IMR-90 (cell line): ENCODE measurements around the gene MET. TPM values are rescaled to one million over a fixed set of nuclear protein-coding genes. Genes with fewer than 3 reads are reported as not detected.

ENCODE experiments used
- ATAC-seq: fragments of 200-7000 bp; cut with Tn5 transposase; 2 replicates; pipeline ENCODE4 v1.9.1; 2020; ENCODE audit warnings: low read depth, mild to moderate bottlenecking, moderate library complexity
- BruUV-seq: library from RNA; stranded (reverse); fragments of 400-500 nt; replicated peaks from 2 replicates; lab custom pipeline; 2021; lab: Mats Ljungman, UMichigan
- CTCF ChIA-PET: fragments of 300-600 bp; formaldehyde crosslinking; extraction: SDS; loops from one replicate; lab custom pipeline; 2021; ENCODE audit warnings: antibody characterized with exemption; lab: Yijun Ruan, JAX
- POLR2A ChIA-PET: fragments of 300-600 bp; sonication (Branson Sonifier 250); formaldehyde crosslinking; loops from one replicate; lab custom pipeline; 2022; ENCODE audit warnings: antibody characterized with exemption; ENCODE audit not compliant: unreplicated experiment; lab: Charles Lee
- DNase-seq: peaks from one replicate; pipeline ENCODE4 v3.0.0; 2013
- H2AFZ ChIP-seq: replicated peaks from 2 replicates; pipeline ENCODE3; 2013; ENCODE audit warnings: low read length, mild to moderate bottlenecking; ENCODE audit not compliant: poor library complexity
- H2AK5ac ChIP-seq: 2 replicates; pipeline ENCODE4 v1.6.1; 2013; ENCODE audit warnings: low read depth, low read length, inconsistent platforms
- H2AK9ac ChIP-seq: replicated peaks from 2 replicates; pipeline ENCODE3; 2013; ENCODE audit warnings: mild to moderate bottlenecking, low read depth, low read length, moderate library complexity; ENCODE audit not compliant: poor library complexity
- H2BK120ac ChIP-seq: 2 replicates; pipeline ENCODE4 v1.6.1; 2013; ENCODE audit warnings: low read depth, low read length, inconsistent platforms
- H2BK15ac ChIP-seq: 3 replicates; pipeline ENCODE4 v1.6.1; 2013; ENCODE audit warnings: low read depth, low read length, inconsistent platforms
- H2BK20ac ChIP-seq: 2 replicates; pipeline ENCODE4 v1.6.1; 2013; ENCODE audit warnings: low read depth, mild to moderate bottlenecking, inconsistent platforms, low read length, moderate library complexity
- H2BK5ac ChIP-seq: 2 replicates; pipeline ENCODE4 v1.6.1; 2013; ENCODE audit warnings: mild to moderate bottlenecking, low read depth, low read length, inconsistent platforms; ENCODE audit not compliant: poor library complexity, severe bottlenecking
- H3K14ac ChIP-seq: replicated peaks from 2 replicates; pipeline ENCODE4 v1.6.1; 2013; ENCODE audit warnings: low read depth, low read length, inconsistent platforms
- H3K18ac ChIP-seq: 2 replicates; pipeline ENCODE4 v1.6.1; 2013; ENCODE audit warnings: low read depth, low read length, control low read depth
- H3K23ac ChIP-seq: 2 replicates; pipeline ENCODE4 v1.6.1; 2013; ENCODE audit warnings: low read depth, low read length, inconsistent platforms
- H3K27ac ChIP-seq: 2 replicates; pipeline ENCODE4 v1.5.1; 2013; ENCODE audit warnings: mild to moderate bottlenecking, control low read depth, low read length; ENCODE audit not compliant: insufficient read depth
- H3K27me3 ChIP-seq: 2 replicates; pipeline ENCODE4 v1.6.1; 2013; ENCODE audit warnings: low read length; ENCODE audit not compliant: control insufficient read depth, insufficient read depth
- H3K36me3 ChIP-seq: 2 replicates; pipeline ENCODE4 v1.6.1; 2013; ENCODE audit warnings: low read length, mixed read lengths; ENCODE audit not compliant: control insufficient read depth, insufficient read depth
- H3K4ac ChIP-seq: 2 replicates; pipeline ENCODE4 v1.6.1; 2013; ENCODE audit warnings: low read depth, low read length, inconsistent platforms
- H3K4me1 ChIP-seq: 2 replicates; pipeline ENCODE4 v1.6.1; 2013; ENCODE audit warnings: low read length, mixed read lengths; ENCODE audit not compliant: control insufficient read depth, insufficient read depth
- H3K4me2 ChIP-seq: 2 replicates; pipeline ENCODE4 v1.6.1; 2013; ENCODE audit warnings: low read depth, mild to moderate bottlenecking, control low read depth, low read length, moderate library complexity
- H3K4me3 ChIP-seq: 2 replicates; pipeline ENCODE4 v1.5.1; 2013; ENCODE audit warnings: low read depth, mild to moderate bottlenecking, control low read depth, low read length, moderate library complexity; ENCODE audit not compliant: insufficient read depth
- H3K56ac ChIP-seq: 2 replicates; pipeline ENCODE4 v1.6.1; 2013; ENCODE audit warnings: low read length, inconsistent platforms; ENCODE audit not compliant: insufficient read depth; ENCODE audit errors: extremely low read depth
- H3K79me1 ChIP-seq, 2 experiments: 2 replicates each; pipeline ENCODE4 v1.6.1; 2013; ENCODE audit warnings: low read length in 2 of 2, inconsistent platforms in 1 of 2, low read depth in 1 of 2
- H3K9ac ChIP-seq: 2 replicates; pipeline ENCODE4 v1.6.1; 2013; ENCODE audit warnings: low read depth, low read length, control low read depth
- H3K9me1 ChIP-seq: 2 replicates; pipeline ENCODE4 v1.6.1; 2013; ENCODE audit warnings: low read length, inconsistent platforms; ENCODE audit not compliant: insufficient read depth
- H3K9me3 ChIP-seq: 2 replicates; pipeline ENCODE4 v1.6.1; 2013; ENCODE audit warnings: low read length; ENCODE audit not compliant: control insufficient read depth, insufficient read depth
- H4K20me1 ChIP-seq: 2 replicates; pipeline ENCODE4 v1.6.1; 2013; ENCODE audit warnings: low read length, inconsistent platforms; ENCODE audit not compliant: insufficient read depth
- H4K5ac ChIP-seq: 2 replicates; pipeline ENCODE4 v1.6.1; 2013; ENCODE audit warnings: mild to moderate bottlenecking, low read depth, low read length, control low read depth
- H4K8ac ChIP-seq, 2 experiments: 2 replicates each; pipeline ENCODE4 v1.6.1; 2013; ENCODE audit warnings: low read depth in 2 of 2, low read length in 2 of 2, control low read depth in 1 of 2, inconsistent platforms in 1 of 2
- H4K91ac ChIP-seq: 2 replicates; pipeline ENCODE4 v1.6.1; 2013; ENCODE audit warnings: low read depth, low read length, inconsistent platforms; ENCODE audit not compliant: insufficient read depth
- BHLHE40 ChIP-seq: fragments of 150-350 bp; IDR thresholded peaks from 2 replicates; pipeline ENCODE4 v1.6.1; 2016; ENCODE audit warnings: mild to moderate bottlenecking, low read depth, low read length
- CEBPB ChIP-seq: IDR thresholded peaks from 2 replicates; pipeline ENCODE4 v1.6.1; 2012; ENCODE audit warnings: low read depth, low read length, improper control_type of control experiment
- FOS ChIP-seq: fragments of 150-350 bp; IDR thresholded peaks from 2 replicates; pipeline ENCODE4 v1.6.1; 2016; ENCODE audit warnings: low read depth, low read length
- MAFK ChIP-seq: IDR thresholded peaks from 2 replicates; pipeline ENCODE4 v1.6.1; 2012; ENCODE audit warnings: low read depth, low read length, improper control_type of control experiment
- MAZ ChIP-seq: IDR thresholded peaks from 2 replicates; pipeline ENCODE4 v1.6.1; 2012; ENCODE audit warnings: low read depth, mild to moderate bottlenecking, low read length, improper control_type of control experiment, moderate library complexity, borderline replicate concordance
- NFE2L2 ChIP-seq: fragments of 150-350 bp; IDR thresholded peaks from 2 replicates; pipeline ENCODE4 v1.6.1; 2016; ENCODE audit warnings: low read depth, mild to moderate bottlenecking, low read length
- RAD21 ChIP-seq: IDR thresholded peaks from 2 replicates; pipeline ENCODE4 v1.6.1; 2012; ENCODE audit warnings: low read length, improper control_type of control experiment
- RFX5 ChIP-seq: IDR thresholded peaks from 2 replicates; pipeline ENCODE4 v1.8.0; 2012; ENCODE audit warnings: low read depth, mild to moderate bottlenecking, low read length, moderate library complexity
- SMC3 ChIP-seq: fragments of 150-350 bp; IDR thresholded peaks from 2 replicates; pipeline ENCODE4 v1.6.1; 2016; ENCODE audit warnings: low read depth, mild to moderate bottlenecking, antibody characterized with exemption, low read length, moderate library complexity
- WGBS, 2 experiments: methylation state at CpG; one replicate each; pipeline versions ENCODE4 v1.1.5 to v1.1.7; 2013; ENCODE audit warnings: missing lambda C conversion rate in 2 of 2; ENCODE audit not compliant: insufficient read length in 1 of 2; ENCODE audit errors: extremely low coverage in 2 of 2; 5-methylcytosine and 5-hydroxymethylcytosine counted together
- dilution Hi-C: fragments of 300-500 bp; cut with HindIII; formaldehyde crosslinking; loops from one replicate; pipeline ENCODE4 v1.14.3; 2018; ENCODE audit warnings: low sequenced_read_pairs; ENCODE audit not compliant: unreplicated experiment
- in situ Hi-C: fragments of 300-500 bp; cut with MboI; formaldehyde crosslinking; loops from 3 replicates; pipeline ENCODE4 v1.14.3; 2019; ENCODE audit warnings: low sequenced_read_pairs, inconsistent platforms, mixed read lengths
- intact Hi-C: fragments of 100-400 bp; cut with micrococcal nuclease; formaldehyde crosslinking; loops from 2 replicates; pipeline ENCODE4 v1.10.0; 2022
- polyA plus RNA-seq, 3 experiments: library from polyadenylated mRNA; depleted of rRNA; stranded (reverse); fragments of >200 nt; gene quantifications; 2 replicates each; pipeline ENCODE4 v1.2.3, GENCODE V29; 2012; ENCODE audit warnings: low replicate concordance in 1 of 3
- total RNA-seq: library from RNA; depleted of rRNA; stranded (reverse); fragments of >200 nt; gene quantifications from 2 replicates; pipeline ENCODE4 v1.2.3, GENCODE V29; 2012
- TF ChIP-seq, protein P1 (sequence below): fragments of 150-350 bp; IDR thresholded peaks from 2 replicates; pipeline ENCODE4 v1.6.1; 2016; ENCODE audit warnings: low read depth, mild to moderate bottlenecking, low read length, moderate library complexity, borderline replicate concordance
- TF ChIP-seq, protein P2 (sequence below): conservative IDR thresholded peaks from 2 replicates; pipeline ENCODE4 v1.5.1; 2012; ENCODE audit warnings: mild to moderate bottlenecking, low read depth, low read length, improper control_type of control experiment

The MET gene
- total and polyA plus RNA-seq, 2 of the 4 experiments (the other 2 are of a cell fraction): 15.0 to 84.6 TPM

DNA sequence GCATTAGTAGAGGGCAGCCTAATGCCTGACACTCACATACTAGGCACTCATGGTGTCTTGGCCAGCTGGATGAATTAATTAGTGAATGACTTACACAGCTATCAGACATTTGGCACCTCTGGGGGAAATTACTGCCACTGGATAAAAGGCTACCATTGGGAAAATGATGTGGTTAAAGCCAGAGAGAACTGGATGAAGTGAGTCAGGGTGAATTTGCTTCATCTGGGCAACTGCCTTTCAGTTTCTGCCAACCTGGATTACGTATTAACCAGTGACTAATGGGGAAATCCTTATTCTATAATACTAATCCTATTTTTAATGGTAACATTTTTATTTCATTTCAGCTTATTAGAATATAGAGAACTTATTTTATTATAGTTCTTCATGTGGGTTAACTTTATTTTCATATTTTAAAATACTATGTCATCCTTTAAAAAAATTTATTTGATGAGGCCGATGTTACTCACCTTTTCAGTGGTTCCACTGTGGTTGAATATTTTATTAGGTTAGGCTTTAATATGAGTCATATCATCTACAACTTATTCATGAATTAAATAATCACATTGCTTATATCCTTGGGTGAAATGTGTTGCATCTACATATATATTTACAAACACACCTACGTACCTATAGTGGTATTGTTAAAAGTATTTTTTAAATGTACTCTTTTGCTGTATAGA is 104.8 kb downstream of the MET start:
- Histone ChIP-seq H2BK15ac (0 out of 3 replicates have a peak overlapping the region, but pooled peaks have one; percentile 6), H3K9me1 (peaks cover 19% of the 10 kb centered on the region), H4K20me1 (no peaks in the 10 kb centered on the region), H3K4ac (peak overlapping the region; percentile 64; the same call in 1 of the 2 replicates), H4K5ac (peak overlapping the region; percentile 71), H3K79me1 (peaks cover 5 to 7% of the 10 kb centered on the region in 2 experiments; a peak in 2 of 4 replicates), H3K4me2 (no peak overlapping the region; the same call in 1 of the 2 replicates), H3K9me3 (peaks cover 4% of the 10 kb centered on the region; the same call in 1 of the 2 replicates), H3K27ac (no peak overlapping the region), H2BK5ac (peak overlapping the region; percentile 77), H3K4me1 (peaks cover 29% of the 10 kb centered on the region), H3K14ac (peak overlapping the region; percentile 57; the same call in 1 of the 2 replicates), H3K4me3 (no peak overlapping the region), H2BK120ac (peak overlapping the region; percentile 63; the same call in 1 of the 2 replicates), H4K8ac (peak overlapping the region in 1 of 2 experiments; percentile 26; a peak in 1 of 4 replicates), H3K56ac (no peak overlapping the region), H2BK20ac (peak overlapping the region; percentile 64; the same call in 1 of the 2 replicates), H4K91ac (peak overlapping the region; percentile 26; the same call in 1 of the 2 replicates), H2AK5ac (no peak overlapping the region), H3K18ac (peak overlapping the region; percentile 82), H3K27me3 (no peaks in the 10 kb centered on the region), H3K9ac (no peak overlapping the region), H2AFZ (no peak overlapping the region), H3K36me3 (peaks cover 3% of the 10 kb centered on the region; the same call in 1 of the 2 replicates), H2AK9ac (no peak overlapping the region), H3K23ac (no peak overlapping the region)
- intact Hi-C loops (loop anchor here (5.0 kb wide), 1 partner anchor 39 kb away; no protein-coding TSS in a partner anchor), dilution Hi-C loops (no loop called here), in situ Hi-C loops (no loop called here)
- WGBS, 2 experiments: no CpG with 5 or more reads among the region's 3 CpGs
- peak; percentile 85 for DNase-seq
- ATAC-seq: no peak; the same call in 1 of the 2 replicates
- ChIA-PET CTCF (interaction anchor here (0.5 to 1.4 kb wide), 2 partner anchors 45 to 1377 kb away, joined by 3 read pairs; no protein-coding TSS in a partner anchor), POLR2A (no interaction called here)
- TF ChIP-seq FOS (0 out of 2 replicates have a peak, but pooled peaks have one; percentile 8), CEBPB (peak; percentile 81), NFE2L2 (no peak), BHLHE40 (peak; percentile 6; the same call in 1 of the 2 replicates), MAFK (no peak), MAZ (no peak), RFX5 (no peak), SMC3 (no peak), RAD21 (no peak)
- TF ChIP-seq, protein P1, sequence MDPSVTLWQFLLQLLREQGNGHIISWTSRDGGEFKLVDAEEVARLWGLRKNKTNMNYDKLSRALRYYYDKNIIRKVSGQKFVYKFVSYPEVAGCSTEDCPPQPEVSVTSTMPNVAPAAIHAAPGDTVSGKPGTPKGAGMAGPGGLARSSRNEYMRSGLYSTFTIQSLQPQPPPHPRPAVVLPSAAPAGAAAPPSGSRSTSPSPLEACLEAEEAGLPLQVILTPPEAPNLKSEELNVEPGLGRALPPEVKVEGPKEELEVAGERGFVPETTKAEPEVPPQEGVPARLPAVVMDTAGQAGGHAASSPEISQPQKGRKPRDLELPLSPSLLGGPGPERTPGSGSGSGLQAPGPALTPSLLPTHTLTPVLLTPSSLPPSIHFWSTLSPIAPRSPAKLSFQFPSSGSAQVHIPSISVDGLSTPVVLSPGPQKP: no peak
- TF ChIP-seq, protein P2, sequence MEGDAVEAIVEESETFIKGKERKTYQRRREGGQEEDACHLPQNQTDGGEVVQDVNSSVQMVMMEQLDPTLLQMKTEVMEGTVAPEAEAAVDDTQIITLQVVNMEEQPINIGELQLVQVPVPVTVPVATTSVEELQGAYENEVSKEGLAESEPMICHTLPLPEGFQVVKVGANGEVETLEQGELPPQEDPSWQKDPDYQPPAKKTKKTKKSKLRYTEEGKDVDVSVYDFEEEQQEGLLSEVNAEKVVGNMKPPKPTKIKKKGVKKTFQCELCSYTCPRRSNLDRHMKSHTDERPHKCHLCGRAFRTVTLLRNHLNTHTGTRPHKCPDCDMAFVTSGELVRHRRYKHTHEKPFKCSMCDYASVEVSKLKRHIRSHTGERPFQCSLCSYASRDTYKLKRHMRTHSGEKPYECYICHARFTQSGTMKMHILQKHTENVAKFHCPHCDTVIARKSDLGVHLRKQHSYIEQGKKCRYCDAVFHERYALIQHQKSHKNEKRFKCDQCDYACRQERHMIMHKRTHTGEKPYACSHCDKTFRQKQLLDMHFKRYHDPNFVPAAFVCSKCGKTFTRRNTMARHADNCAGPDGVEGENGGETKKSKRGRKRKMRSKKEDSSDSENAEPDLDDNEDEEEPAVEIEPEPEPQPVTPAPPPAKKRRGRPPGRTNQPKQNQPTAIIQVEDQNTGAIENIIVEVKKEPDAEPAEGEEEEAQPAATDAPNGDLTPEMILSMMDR: no peak
- no TSS peak for BruUV-seq
